Suprapubic skin (tissue), 4 donors: Measurements from ENCODE around the gene MAGI1.

Source experiments
- CTCF ChIP-seq, 2 donors: fragments of 200-600 bp in 1 of 2; fragments of 450-650 bp in 1 of 2; sonication (generic) in 1 of 2; IDR thresholded peaks; one replicate each; pipeline ENCODE4 v1.5.1; 2016 to 2019; ENCODE audit warnings: antibody characterized with exemption in 2 of 2, mild to moderate bottlenecking in 1 of 2, moderate library complexity in 1 of 2
- EP300 ChIP-seq: sonication (generic); formaldehyde crosslinking; IDR thresholded peaks from one replicate; pipeline ENCODE4 v1.6.1; 2017; ENCODE audit warnings: antibody characterized with exemption
- POLR2A ChIP-seq, 2 donors: fragments of 450-650 bp; IDR thresholded peaks; one replicate each; pipeline ENCODE4 v1.6.1; 2017; ENCODE audit warnings: antibody characterized with exemption in 2 of 2, mild to moderate bottlenecking in 2 of 2, moderate library complexity in 2 of 2
- POLR2AphosphoS5 ChIP-seq, 3 donors: sonication (generic); formaldehyde crosslinking; IDR thresholded peaks; one replicate each; pipeline ENCODE4 v1.6.1; 2017; ENCODE audit warnings: antibody characterized with exemption in 3 of 3

- TF ChIP-seq POLR2A (IDR thresholded peaks at IDR 0.05), result no peak
- no peak for TF ChIP-seq CTCF (IDR thresholded peaks at IDR 0.05)
- no peak for TF ChIP-seq EP300
- TF ChIP-seq POLR2AphosphoS5 (IDR thresholded peaks at IDR 0.05), result no peak
Observed at GRCh38 chr3:65968996-65969395, 69.7 kb downstream of the MAGI1 start.
